ENCODE results near the gene ZNF654.
A peak's percentile ranks its signal among the peaks of the same experiment; 100 is the strongest.

Gene ZNF654

GRCh38 chr3:88038566-88038965, 20.5 kb upstream of the ZNF654 start:
- peak; percentile 50 for DNase-seq (ENCODE audit: low read depth)
- H3K4me3 ChIP-seq (replicated peaks; ENCODE audit: low read depth, low read length) = no peak overlapping the region
- no peak for TF ChIP-seq CTCF (IDR thresholded peaks at IDR 0.05; ENCODE audit: low read length, missing control alignments)

GRCh38 chr3:88040529-88040928, 18.5 kb upstream of the ZNF654 start:
- DNase-seq (ENCODE audit: low read depth) = no peak
- H3K4me3 ChIP-seq (replicated peaks; ENCODE audit: low read depth, low read length) = no peak overlapping the region

GRCh38 chr3:88041005-88041404, 18.1 kb upstream of the ZNF654 start:
- no peak overlapping the region for H3K4me3 ChIP-seq (replicated peaks; ENCODE audit: low read depth, low read length)
- no peak for TF ChIP-seq CTCF (IDR thresholded peaks at IDR 0.05; ENCODE audit: low read length, missing control alignments)
- no peak for DNase-seq (ENCODE audit: low read depth)

More at GRCh38 chr3:88040529-88040928, 18.5 kb upstream of the ZNF654 start:
- TF ChIP-seq CTCF (IDR thresholded peaks at IDR 0.05; ENCODE audit: low read length, missing control alignments) = no peak

GRCh38 chr3:88044411-88044810, 14.6 kb upstream of the ZNF654 start:
- DNase-seq (ENCODE audit: low read depth) = no peak
- no peak overlapping the region for H3K4me3 ChIP-seq (replicated peaks; ENCODE audit: low read depth, low read length)
- no peak for TF ChIP-seq CTCF (IDR thresholded peaks at IDR 0.05; ENCODE audit: low read length, missing control alignments)

GRCh38 chr3:88046766-88047165, 12.3 kb upstream of the ZNF654 start:
- no peak for TF ChIP-seq CTCF (IDR thresholded peaks at IDR 0.05; ENCODE audit: low read length, missing control alignments)
- H3K4me3 ChIP-seq (replicated peaks; ENCODE audit: low read depth, low read length) = no peak overlapping the region
- no peak for DNase-seq (ENCODE audit: low read depth)

- H3K4me3 ChIP-seq (replicated peaks; ENCODE audit: low read depth, low read length) = peak overlapping the region; percentile 73
- DNase-seq (ENCODE audit: low read depth) = peak; percentile 46
- peak; percentile 37 for TF ChIP-seq CTCF (IDR thresholded peaks at IDR 0.05; ENCODE audit: low read length, missing control alignments)
These were observed 1.3 kb upstream of the ZNF654 start for GRCh38 chr3:88057630-88058305.

- DNase-seq (ENCODE audit: low read depth) = no peak
- H3K4me3 ChIP-seq (replicated peaks; ENCODE audit: low read depth, low read length) = peak overlapping the region; percentile 73
- TF ChIP-seq CTCF (IDR thresholded peaks at IDR 0.05; ENCODE audit: low read length, missing control alignments) = no peak
These were observed 812 bp upstream of the ZNF654 start for GRCh38 chr3:88058306-88058580.

Data from fibroblast of pulmonary artery (primary cell).